Measurements from ENCODE around the gene GPI.

- TF ChIP-seq POLR2AphosphoS5 (IDR thresholded peaks at IDR 0.05; ENCODE audit: low read depth, low read length), result no peak
- no peak for TF ChIP-seq NFIC (IDR thresholded peaks at IDR 0.05; ENCODE audit: borderline replicate concordance)
- no peak for TF ChIP-seq EZH2phosphoT487 (IDR thresholded peaks at IDR 0.05; ENCODE audit: borderline replicate concordance, low read depth)
- TF ChIP-seq CTCF (IDR thresholded peaks at IDR 0.05), result no peak
- TF ChIP-seq TAF1 (IDR thresholded peaks at IDR 0.05; ENCODE audit: borderline replicate concordance, low read depth, low read length), result no peak
- TF ChIP-seq RCOR1 (IDR thresholded peaks at IDR 0.05; ENCODE audit: low read length), result no peak
- TF ChIP-seq EP300 (IDR thresholded peaks at IDR 0.05; ENCODE audit: borderline replicate concordance in 1 of 2, low read depth in 1 of 2, low read length in 1 of 2), result no peak
- no peak for TF ChIP-seq JUND (IDR thresholded peaks at IDR 0.05)
- TF ChIP-seq RAD21 (IDR thresholded peaks at IDR 0.05; ENCODE audit: low read length), result no peak
- TF ChIP-seq, protein P1, sequence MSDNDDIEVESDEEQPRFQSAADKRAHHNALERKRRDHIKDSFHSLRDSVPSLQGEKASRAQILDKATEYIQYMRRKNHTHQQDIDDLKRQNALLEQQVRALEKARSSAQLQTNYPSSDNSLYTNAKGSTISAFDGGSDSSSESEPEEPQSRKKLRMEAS (IDR thresholded peaks at IDR 0.05; ENCODE audit: low read depth), result no peak
- TF ChIP-seq CHD2 (IDR thresholded peaks at IDR 0.05; ENCODE audit: low read length, partially characterized antibody), result no peak
Observed at GRCh38 chr19:34320277-34320676, 44.7 kb upstream of the GPI start.
